Panc1 (cell line): ENCODE measurements around the gene MAD1L1. TPM values are rescaled to one million over a fixed set of nuclear protein-coding genes. Genes with fewer than 3 reads are reported as not detected.

Experiments
- ATAC-seq: fragments of 200-7000 bp; cut with Tn5 transposase; 2 replicates; pipeline ENCODE4 v1.9.1; 2020; ENCODE audit warnings: mild to moderate bottlenecking, moderate library complexity
- BruUV-seq: library from RNA; stranded (reverse); fragments of 400-500 nt; replicated peaks from 2 replicates; lab custom pipeline; 2021; lab: Mats Ljungman, UMichigan
- CTCF ChIA-PET: fragments of 300-600 bp; sonication (Branson Sonifier 250); formaldehyde crosslinking; loops from one replicate; lab custom pipeline; 2022; ENCODE audit warnings: antibody characterized with exemption; lab: Charles Lee
- POLR2A ChIA-PET: fragments of 300-600 bp; sonication (Branson Sonifier 250); formaldehyde crosslinking; loops from one replicate; lab custom pipeline; 2022; ENCODE audit warnings: antibody characterized with exemption; lab: Charles Lee
- DNase-seq: peaks from one replicate; pipeline ENCODE4 v3.0.0-alpha.2; 2010; ENCODE audit warnings: low read depth, low spot score
- H3K27ac ChIP-seq: 2 replicates; pipeline ENCODE4 v1.5.1; 2011; ENCODE audit warnings: mild to moderate bottlenecking, low read length, inconsistent platforms
- H3K27me3 ChIP-seq: fragments of 200-500 bp; sonication (Bioruptor generic); 2 replicates; pipeline ENCODE4 v1.6.0; 2014; ENCODE audit warnings: low read length, inconsistent platforms; ENCODE audit not compliant: control insufficient read depth, insufficient read depth
- H3K36me3 ChIP-seq: fragments of 200-500 bp; sonication (Bioruptor generic); 2 replicates; pipeline ENCODE4 v1.5.1; 2014; ENCODE audit warnings: inconsistent platforms, mild to moderate bottlenecking, low read length, moderate library complexity; ENCODE audit not compliant: control insufficient read depth, insufficient read depth
- H3K4me1 ChIP-seq: 2 replicates; pipeline ENCODE4 v1.5.1; 2011; ENCODE audit warnings: inconsistent platforms, mild to moderate bottlenecking, low read length, moderate library complexity; ENCODE audit not compliant: control insufficient read depth, insufficient read depth
- H3K4me3 ChIP-seq, 2 experiments: 2 replicates each; pipeline ENCODE4 v1.5.1; 2011 to 2012; ENCODE audit warnings: low read depth in 2 of 2, low read length in 2 of 2, mild to moderate bottlenecking in 2 of 2, inconsistent platforms in 1 of 2, moderate library complexity in 1 of 2
- H3K9me3 ChIP-seq: fragments of 200-500 bp; sonication (Bioruptor generic); 2 replicates; pipeline ENCODE4 v1.5.1; 2014; ENCODE audit warnings: low read depth, mild to moderate bottlenecking, inconsistent platforms, low read length, moderate library complexity; ENCODE audit not compliant: control insufficient read depth, insufficient read depth
- CTCF ChIP-seq: fragments of 450-650 bp; IDR thresholded peaks from 2 replicates; pipeline ENCODE4 v1.5.1; 2017; ENCODE audit warnings: mild to moderate bottlenecking
- POLR2AphosphoS5 ChIP-seq: IDR thresholded peaks from 2 replicates; pipeline ENCODE4 v1.6.1; 2012; ENCODE audit warnings: mild to moderate bottlenecking, low read depth, low read length, moderate library complexity
- REST ChIP-seq, 2 experiments: IDR thresholded peaks; 2 replicates each; pipeline ENCODE4 v1.6.1; 2011 to 2012; ENCODE audit warnings: low read depth in 2 of 2, control low read depth in 1 of 2, low read length in 1 of 2, mild to moderate bottlenecking in 1 of 2, moderate library complexity in 1 of 2; ENCODE audit not compliant: insufficient read depth in 1 of 2
- SIN3A ChIP-seq: IDR thresholded peaks from 2 replicates; pipeline ENCODE4 v1.6.1; 2012; ENCODE audit warnings: low read depth, mild to moderate bottlenecking, low read length, moderate library complexity, borderline replicate concordance; ENCODE audit not compliant: insufficient read depth
- TCF7L2 ChIP-seq: IDR thresholded peaks from 2 replicates; pipeline ENCODE4 v1.6.1; 2011; ENCODE audit warnings: mild to moderate bottlenecking, low read depth, low read length, inconsistent platforms
- in situ Hi-C: cut with HindIII; loops from 2 replicates; pipeline ENCODE4 v1.10.0; 2016; ENCODE audit warnings: low sequenced_read_pairs, low pct_unique_long_range_greater_than_20kb
- intact Hi-C: fragments of 100-400 bp; cut with micrococcal nuclease; formaldehyde crosslinking; loops from one replicate; pipeline ENCODE4 v1.10.0; 2022; ENCODE audit not compliant: unreplicated experiment
- total RNA-seq: library from RNA; stranded (reverse); gene quantifications from one replicate; pipeline ENCODE4 v1.2.1, GENCODE V29; 2021; ENCODE audit not compliant: unreplicated experiment

Gene MAD1L1
- total RNA-seq, 1 experiment from 2014 or later, result 70.8 TPM

- Histone ChIP-seq H3K27me3 (no peaks in the 10 kb centered on the region), H3K36me3 (no peaks in the 10 kb centered on the region), H3K4me1 (no peaks in the 10 kb centered on the region), H3K4me3 (no peak overlapping the region), H3K27ac (no peak overlapping the region), H3K9me3 (no peaks in the 10 kb centered on the region)
- intact Hi-C loops, result no loop called here
- in situ Hi-C loops, result no loop called here
- no peak for TF ChIP-seq TCF7L2
- no peak for TF ChIP-seq SIN3A
- TF ChIP-seq CTCF, result no peak
- no peak for TF ChIP-seq REST (IDR thresholded peaks at IDR 0.05; ENCODE audit: insufficient read depth in 1 of 2, low read depth in 2 of 2, low read length in 1 of 2)
- TF ChIP-seq POLR2AphosphoS5, result no peak
- no peak for DNase-seq
- no TSS peak for BruUV-seq
- POLR2A ChIA-PET, result no interaction called here
- ATAC-seq, result peak; percentile 32
- CTCF ChIA-PET, result no interaction called here
Measured at GRCh38 chr7:1974290-1975101, 258.2 kb downstream of the MAD1L1 start.

GRCh38 chr7:1973321-1974251 is 259.2 kb downstream of the MAD1L1 start:
- ChIA-PET POLR2A (no interaction called here), CTCF (no interaction called here)
- no TSS peak for BruUV-seq
- intact Hi-C loops (no loop called here), in situ Hi-C loops (no loop called here)
- no peak overlapping the region for H3K4me3 ChIP-seq
- no peak for TF ChIP-seq TCF7L2
- no peak for TF ChIP-seq CTCF
- TF ChIP-seq POLR2AphosphoS5, result no peak
- no peak for TF ChIP-seq REST (IDR thresholded peaks at IDR 0.05; ENCODE audit: insufficient read depth in 1 of 2, low read depth in 2 of 2, low read length in 1 of 2)
- no peak for TF ChIP-seq SIN3A
- ATAC-seq (no peak), DNase-seq (no peak)
- H3K27ac ChIP-seq, result no peak overlapping the region
- no peaks in the 10 kb centered on the region for H3K4me1 ChIP-seq
- no peaks in the 10 kb centered on the region for H3K36me3 ChIP-seq
- H3K9me3 ChIP-seq, result no peaks in the 10 kb centered on the region
- no peaks in the 10 kb centered on the region for H3K27me3 ChIP-seq
